HepG2 (cell line): ENCODE data around the gene DHRS1. TPM values are rescaled to one million over a fixed set of nuclear protein-coding genes. Genes with fewer than 3 reads are reported as not detected.

Experiments
- ATF4 ChIP-seq, 2 experiments: fragments of 450-650 bp in 1 of 2; sonication (generic) in 1 of 2; formaldehyde crosslinking; IDR thresholded peaks; 2 replicates each; pipeline versions ENCODE4 v1.5.0 to v1.8.0; 2020 to 2022; ENCODE audit warnings: mild to moderate bottlenecking in 1 of 2, missing genetic modification reagents in 1 of 2
- EEA1 ChIP-seq: sonication (generic); formaldehyde crosslinking; IDR thresholded peaks from 2 replicates; pipeline ENCODE4 v1.5.1; 2020; ENCODE audit warnings: mild to moderate bottlenecking, missing genetic modification reagents, borderline replicate concordance
- FOXO1 ChIP-seq: sonication (generic); formaldehyde crosslinking; IDR thresholded peaks from 2 replicates; pipeline ENCODE4 v1.4.0; 2020; ENCODE audit warnings: missing genetic modification reagents
- HDAC6 ChIP-seq: fragments of 200-600 bp; sonication (generic); IDR thresholded peaks from 2 replicates; pipeline ENCODE4 v1.7.0; 2017; ENCODE audit warnings: mild to moderate bottlenecking, antibody characterized with exemption, low read length, low read depth
- HMG20B ChIP-seq: conservative IDR thresholded peaks from 2 replicates; pipeline ENCODE4 v1.6.1; 2016; ENCODE audit warnings: missing genetic modification reagents, missing compliant biosample characterization
- JARID2 ChIP-seq: sonication (generic); formaldehyde crosslinking; IDR thresholded peaks from 2 replicates; pipeline ENCODE4 v1.8.1; 2023; ENCODE audit warnings: missing genetic modification reagents, inconsistent platforms; ENCODE audit not compliant: insufficient replicate concordance
- KMT2B ChIP-seq: IDR thresholded peaks from 2 replicates; pipeline ENCODE4 v1.6.1; 2016; ENCODE audit warnings: missing genetic modification reagents, missing compliant biosample characterization
- MED13 ChIP-seq: sonication (generic); formaldehyde crosslinking; IDR thresholded peaks from 2 replicates; pipeline ENCODE4 v1.5.0; 2020; ENCODE audit warnings: missing genetic modification reagents
- MIER3 ChIP-seq: IDR thresholded peaks from 2 replicates; pipeline ENCODE4 v1.6.1; 2016; ENCODE audit warnings: missing compliant biosample characterization, borderline replicate concordance
- MXD1 ChIP-seq: sonication (generic); formaldehyde crosslinking; IDR thresholded peaks from 2 replicates; pipeline ENCODE4 v1.4.0; 2020; ENCODE audit warnings: mild to moderate bottlenecking, missing genetic modification reagents
- MYC ChIP-seq: sonication (generic); formaldehyde crosslinking; IDR thresholded peaks from 2 replicates; pipeline ENCODE4 v1.9.0; 2021; ENCODE audit warnings: missing genetic modification reagents, borderline replicate concordance
- NPAS2 ChIP-seq: sonication (generic); formaldehyde crosslinking; IDR thresholded peaks from 2 replicates; pipeline ENCODE4 v1.8.0; 2022; ENCODE audit warnings: mild to moderate bottlenecking, missing genetic modification reagents, borderline replicate concordance
- RARA ChIP-seq: IDR thresholded peaks from 2 replicates; pipeline ENCODE4 v1.6.1; 2016; ENCODE audit warnings: missing genetic modification reagents, missing compliant biosample characterization
- SSRP1 ChIP-seq: IDR thresholded peaks from 2 replicates; pipeline ENCODE4 v1.6.1; 2016; ENCODE audit warnings: control low read depth
- ZBTB42 ChIP-seq: sonication (generic); formaldehyde crosslinking; IDR thresholded peaks from 2 replicates; pipeline ENCODE4 v1.5.0; 2020; ENCODE audit warnings: mild to moderate bottlenecking, missing genetic modification reagents
- ZFP41 ChIP-seq: sonication (generic); formaldehyde crosslinking; IDR thresholded peaks from 2 replicates; pipeline ENCODE4 v1.4.0; 2020; ENCODE audit warnings: mild to moderate bottlenecking, missing genetic modification reagents, borderline replicate concordance
- ZFP90 ChIP-seq: sonication (generic); formaldehyde crosslinking; IDR thresholded peaks from 2 replicates; pipeline ENCODE4 v1.8.0; 2022; ENCODE audit warnings: missing genetic modification reagents, mild to moderate bottlenecking, inconsistent platforms, borderline replicate concordance
- ZNF124 ChIP-seq: sonication (generic); formaldehyde crosslinking; IDR thresholded peaks from 2 replicates; pipeline ENCODE4 v1.4.0; 2020; ENCODE audit warnings: missing genetic modification reagents
- ZNF180 ChIP-seq: sonication (generic); formaldehyde crosslinking; IDR thresholded peaks from 2 replicates; pipeline ENCODE4 v1.4.0; 2020; ENCODE audit warnings: low read depth, missing genetic modification reagents, borderline replicate concordance
- ZNF503 ChIP-seq: sonication (generic); formaldehyde crosslinking; IDR thresholded peaks from 2 replicates; pipeline ENCODE4 v1.4.0; 2020; ENCODE audit warnings: missing genetic modification reagents
- ZNF546 ChIP-seq: sonication (generic); formaldehyde crosslinking; conservative IDR thresholded peaks from 2 replicates; pipeline ENCODE4 v1.8.1; 2023; ENCODE audit warnings: mild to moderate bottlenecking, missing genetic modification reagents
- ZNF674 ChIP-seq: sonication (generic); formaldehyde crosslinking; IDR thresholded peaks from 2 replicates; pipeline ENCODE4 v1.5.0; 2020; ENCODE audit warnings: low read depth, mild to moderate bottlenecking, missing genetic modification reagents
- ZNF709 ChIP-seq: sonication (generic); formaldehyde crosslinking; IDR thresholded peaks from 2 replicates; pipeline ENCODE4 v1.5.0; 2020; ENCODE audit warnings: mild to moderate bottlenecking, missing genetic modification reagents
- ZNF879 ChIP-seq: sonication (generic); formaldehyde crosslinking; IDR thresholded peaks from 2 replicates; pipeline ENCODE4 v1.8.1; 2023; ENCODE audit warnings: missing genetic modification reagents
- polyA plus RNA-seq, 8 experiments: library from polyadenylated mRNA; depleted of rRNA in 3 of 8; stranded (reverse) in 7 of 8; unstranded in 1 of 8; fragments of >200 nt; fragmentation: Illumina TruSeq in 4 of 8; extraction: Trizol in 4 of 8; gene quantifications; 2 replicates each; pipeline versions ENCODE4 v1.2.1 to v1.2.3, GENCODE V29; 2011 to 2016; ENCODE audit warnings: low read depth in 4 of 8, missing spikeins in 1 of 8, mixed read lengths in 1 of 8; ENCODE audit not compliant: insufficient read depth in 1 of 8
- total RNA-seq, 5 experiments: library from RNA; depleted of rRNA; stranded (reverse); fragments of >200 nt; fragmentation: Illumina TruSeq; extraction: Trizol; gene quantifications; 2 replicates each; pipeline ENCODE4 v1.2.3, GENCODE V29; 2016; ENCODE audit warnings: low read depth in 1 of 5
- TF ChIP-seq, protein P1 (sequence below): sonication (generic); formaldehyde crosslinking; IDR thresholded peaks from 2 replicates; pipeline ENCODE4 v1.8.0; 2022; ENCODE audit warnings: mild to moderate bottlenecking, missing genetic modification reagents, borderline replicate concordance
- TF ChIP-seq, protein P2 (sequence below): IDR thresholded peaks from 2 replicates; pipeline ENCODE4 v1.6.1; 2016; ENCODE audit warnings: low read depth, borderline replicate concordance

DHRS1 gene
- total and polyA plus RNA-seq, 2 of the 13 experiments (the other 11 are each of a cell fraction or from before 2014, with no cell fraction given): 49.8 to 60.8 TPM

DNA sequence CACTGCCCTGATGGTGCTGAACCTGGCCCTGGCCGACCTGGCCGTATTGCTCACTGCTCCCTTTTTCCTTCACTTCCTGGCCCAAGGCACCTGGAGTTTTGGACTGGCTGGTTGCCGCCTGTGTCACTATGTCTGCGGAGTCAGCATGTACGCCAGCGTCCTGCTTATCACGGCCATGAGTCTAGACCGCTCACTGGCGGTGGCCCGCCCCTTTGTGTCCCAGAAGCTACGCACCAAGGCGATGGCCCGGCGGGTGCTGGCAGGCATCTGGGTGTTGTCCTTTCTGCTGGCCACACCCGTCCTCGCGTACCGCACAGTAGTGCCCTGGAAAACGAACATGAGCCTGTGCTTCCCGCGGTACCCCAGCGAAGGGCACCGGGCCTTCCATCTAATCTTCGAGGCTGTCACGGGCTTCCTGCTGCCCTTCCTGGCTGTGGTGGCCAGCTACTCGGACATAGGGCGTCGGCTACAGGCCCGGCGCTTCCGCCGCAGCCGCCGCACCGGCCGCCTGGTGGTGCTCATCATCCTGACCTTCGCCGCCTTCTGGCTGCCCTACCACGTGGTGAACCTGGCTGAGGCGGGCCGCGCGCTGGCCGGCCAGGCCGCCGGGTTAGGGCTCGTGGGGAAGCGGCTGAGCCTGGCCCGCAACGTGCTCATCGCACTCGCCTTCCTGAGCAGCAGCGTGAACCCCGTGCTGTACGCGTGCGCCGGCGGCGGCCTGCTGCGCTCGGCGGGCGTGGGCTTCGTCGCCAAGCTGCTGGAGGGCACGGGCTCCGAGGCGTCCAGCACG lies 16.4 kb upstream of the DHRS1 start (continued):
- TF ChIP-seq ZNF709 (peak; percentile 98; the same call in 1 of the 2 replicates), RARA (CRISPR knock-in tag) (peak; percentile 77), ZFP41 (CRISPR knock-in tag) (peak; percentile 98), ZFP90 (CRISPR knock-in tag) (peak; percentile 94), FOXO1 (CRISPR knock-in tag) (peak; percentile 73), SSRP1 (CRISPR knock-in tag) (peak; percentile 77), HMG20B (CRISPR knock-in tag) (no peak; the same call in 1 of the 2 replicates), HDAC6 (no peak), EEA1 (no peak; the same call in 1 of the 2 replicates), ZNF674 (CRISPR knock-in tag) (0 out of 2 replicates have a peak, but pooled peaks have one; percentile 88), MIER3 (peak; percentile 88; the same call in 1 of the 2 replicates), MED13 (peak; percentile 88; the same call in 1 of the 2 replicates), KMT2B (CRISPR knock-in tag) (peak; percentile 79), ZNF180 (CRISPR knock-in tag) (peak; percentile 91; the same call in 1 of the 2 replicates), MXD1 (CRISPR knock-in tag) (peak; percentile 100), JARID2 (CRISPR knock-in tag) (peak; percentile 62), ZNF124 (peak; percentile 87), ZNF546 (peak; percentile 100), MYC (CRISPR knock-in tag) (peak; percentile 99), ATF4 (CRISPR knock-in tag; IDR thresholded peaks at IDR 0.05) (no peak), NPAS2 (CRISPR knock-in tag) (no peak), ZBTB42 (CRISPR knock-in tag) (peak; percentile 95; the same call in 1 of the 2 replicates), ZNF879 (CRISPR knock-in tag) (peak; percentile 98), ZNF503 (CRISPR knock-in tag) (peak; percentile 93)
- TF ChIP-seq, protein P1, sequence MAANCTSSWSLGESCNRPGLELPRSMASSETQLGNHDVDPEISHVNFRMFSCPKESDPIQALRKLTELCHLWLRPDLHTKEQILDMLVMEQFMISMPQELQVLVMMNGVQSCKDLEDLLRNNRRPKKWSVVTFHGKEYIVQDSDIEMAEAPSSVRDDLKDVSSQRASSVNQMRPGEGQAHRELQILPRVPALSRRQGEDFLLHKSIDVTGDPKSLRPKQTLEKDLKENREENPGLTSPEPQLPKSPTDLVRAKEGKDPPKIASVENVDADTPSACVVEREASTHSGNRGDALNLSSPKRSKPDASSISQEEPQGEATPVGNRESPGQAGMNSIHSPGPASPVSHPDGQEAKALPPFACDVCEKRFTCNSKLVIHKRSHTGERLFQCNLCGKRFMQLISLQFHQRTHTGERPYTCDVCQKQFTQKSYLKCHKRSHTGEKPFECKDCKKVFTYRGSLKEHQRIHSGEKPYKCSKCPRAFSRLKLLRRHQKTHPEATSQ (CRISPR knock-in tag): peak; percentile 97
- TF ChIP-seq, protein P2, sequence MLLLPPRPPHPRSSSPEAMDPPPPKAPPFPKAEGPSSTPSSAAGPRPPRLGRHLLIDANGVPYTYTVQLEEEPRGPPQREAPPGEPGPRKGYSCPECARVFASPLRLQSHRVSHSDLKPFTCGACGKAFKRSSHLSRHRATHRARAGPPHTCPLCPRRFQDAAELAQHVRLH (CRISPR knock-in tag): peak; percentile 99
